ENCODE results near the gene PIK3AP1. TPM values are rescaled to one million over a fixed set of nuclear protein-coding genes. Genes with fewer than 3 reads are reported as not detected.

Gene PIK3AP1
- total RNA-seq, 4 donors from 2014 or later, result 1.4 to 3.2 (median 2.8) TPM

GRCh38 chr10:96579133-96579532, 141.2 kb downstream of the PIK3AP1 start:
- peaks cover 44 to 59% of the 10 kb centered on the region in 2 donors for H3K4me1 ChIP-seq
- H3K27me3 ChIP-seq, result no peaks in the 10 kb centered on the region
- in situ Hi-C loops (cut with MboI; ENCODE audit: low sequenced_read_pairs in 4 of 4) (no loop called here), intact Hi-C loops (cut with DNase I; ENCODE audit: low total_unique reads) (no loop called here)
- DNase-seq (no peak), ATAC-seq (no peak)
- peak overlapping the region in 1 of 4 donors; percentile 17 for H3K27ac ChIP-seq
- H3K9me3 ChIP-seq, result no peaks in the 10 kb centered on the region
- no peak overlapping the region for H3K4me3 ChIP-seq
- TF ChIP-seq CTCF (IDR thresholded peaks at IDR 0.05 in 4 of 5, conservative IDR thresholded peaks at IDR 0.05 in 1 of 5) (no peak), POLR2A (IDR thresholded peaks at IDR 0.05) (no peak)
- no peaks in the 10 kb centered on the region for H3K36me3 ChIP-seq

GRCh38 chr10:96578633-96579032, 141.7 kb downstream of the PIK3AP1 start:
- Histone ChIP-seq H3K27me3 (no peaks in the 10 kb centered on the region), H3K27ac (peak overlapping the region in 1 of 4 donors; percentile 17), H3K4me1 (peaks cover 45 to 55% of the 10 kb centered on the region in 2 donors), H3K9me3 (no peaks in the 10 kb centered on the region), H3K36me3 (no peaks in the 10 kb centered on the region), H3K4me3 (no peak overlapping the region)
- ATAC-seq (no peak), DNase-seq (no peak)
- intact Hi-C loops (cut with DNase I; ENCODE audit: low total_unique reads), result no loop called here
- in situ Hi-C loops (cut with MboI; ENCODE audit: low sequenced_read_pairs in 4 of 4), result no loop called here
- TF ChIP-seq POLR2A (IDR thresholded peaks at IDR 0.05) (no peak), CTCF (IDR thresholded peaks at IDR 0.05 in 4 of 5, conservative IDR thresholded peaks at IDR 0.05 in 1 of 5) (no peak)

- ATAC-seq (no peak), DNase-seq (no peak)
- intact Hi-C loops (cut with DNase I; ENCODE audit: low total_unique reads) (no loop called here), in situ Hi-C loops (cut with MboI; ENCODE audit: low sequenced_read_pairs in 4 of 4) (no loop called here)
- H3K4me3 ChIP-seq, result no peak overlapping the region
- no peak for TF ChIP-seq CTCF (IDR thresholded peaks at IDR 0.05 in 4 of 5, conservative IDR thresholded peaks at IDR 0.05 in 1 of 5)
- no peak for TF ChIP-seq POLR2A (IDR thresholded peaks at IDR 0.05)
- H3K36me3 ChIP-seq, result no peaks in the 10 kb centered on the region
- H3K9me3 ChIP-seq, result no peaks in the 10 kb centered on the region
- H3K27ac ChIP-seq, result no peak overlapping the region
- peaks cover 51 to 59% of the 10 kb centered on the region in 2 donors for H3K4me1 ChIP-seq
- no peaks in the 10 kb centered on the region for H3K27me3 ChIP-seq
Measured at GRCh38 chr10:96578022-96578421, 142.3 kb downstream of the PIK3AP1 start.

- peaks cover 54 to 60% of the 10 kb centered on the region in 2 donors for H3K4me1 ChIP-seq
- intact Hi-C loops (cut with DNase I; ENCODE audit: low total_unique reads), result no loop called here
Measured at GRCh38 chr10:96577069-96577468, 143.2 kb downstream of the PIK3AP1 start.

More at GRCh38 chr10:96577069-96577468, 143.2 kb downstream of the PIK3AP1 start:
- in situ Hi-C loops (cut with MboI; ENCODE audit: low sequenced_read_pairs in 4 of 4), result no loop called here
- ATAC-seq (no peak), DNase-seq (no peak)
- Histone ChIP-seq H3K4me3 (no peak overlapping the region), H3K36me3 (no peaks in the 10 kb centered on the region), H3K27ac (no peak overlapping the region), H3K27me3 (no peaks in the 10 kb centered on the region), H3K9me3 (no peaks in the 10 kb centered on the region)
- TF ChIP-seq CTCF (IDR thresholded peaks at IDR 0.05 in 4 of 5, conservative IDR thresholded peaks at IDR 0.05 in 1 of 5) (no peak), POLR2A (IDR thresholded peaks at IDR 0.05) (no peak)

All from gastrocnemius medialis (tissue), 4 donors.